HG03159 (cell line): Measurements from ENCODE around the gene PDCD6IP.
"Not testable (repeated sequence)": the region's sequence is repeated elsewhere in the genome, so short reads cannot be mapped to it uniquely, and the experiment has no call there.

Source experiments
- ATAC-seq: cut with Tn5 transposase; IDR thresholded peaks from one replicate; pipeline ENCODE4 v1.9.1; 2021; ENCODE audit warnings: mild to moderate bottlenecking, moderate library complexity; ENCODE audit not compliant: unreplicated experiment

Gene PDCD6IP

GRCh38 chr3:33798418-33799201, at the start of gene PDCD6IP:
Gene PDCD6IP, plus strand, starts transcription at chr3:33798630. Its CDS starts 99 bp downstream, at chr3:33798729.
- ATAC-seq, result peak; percentile 93

DNA sequence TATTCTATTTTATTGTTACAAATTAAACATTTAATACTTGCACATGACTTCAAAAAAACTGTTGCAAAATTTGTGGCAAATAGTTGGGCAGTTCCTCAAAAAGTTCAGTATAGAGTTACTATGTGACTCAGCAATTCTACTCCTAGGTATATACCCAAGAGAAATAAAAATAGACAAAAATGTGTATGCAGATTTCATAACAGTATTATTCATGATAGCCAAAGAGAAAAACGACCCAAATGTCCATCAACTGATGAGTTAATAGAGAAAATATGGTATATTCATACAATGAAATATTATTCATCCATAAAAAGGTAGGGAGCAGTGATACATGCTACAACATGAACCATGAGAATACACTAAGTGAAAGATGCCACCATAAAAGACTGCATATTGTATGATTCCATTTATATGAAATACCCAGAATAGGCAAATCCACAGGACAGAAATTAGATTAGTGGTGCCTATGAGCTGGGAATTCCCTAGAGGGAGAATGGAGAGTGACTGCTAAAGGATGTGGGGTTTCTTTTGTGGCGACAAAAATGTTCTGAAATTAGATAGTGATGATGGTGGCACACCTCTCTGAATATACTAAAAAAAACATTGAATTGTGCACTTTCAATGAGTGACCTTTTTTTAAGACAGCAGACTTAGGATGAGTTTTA, 48.8 kb upstream of the PDCD6IP start:
- ATAC-seq, result no peak

DNA sequence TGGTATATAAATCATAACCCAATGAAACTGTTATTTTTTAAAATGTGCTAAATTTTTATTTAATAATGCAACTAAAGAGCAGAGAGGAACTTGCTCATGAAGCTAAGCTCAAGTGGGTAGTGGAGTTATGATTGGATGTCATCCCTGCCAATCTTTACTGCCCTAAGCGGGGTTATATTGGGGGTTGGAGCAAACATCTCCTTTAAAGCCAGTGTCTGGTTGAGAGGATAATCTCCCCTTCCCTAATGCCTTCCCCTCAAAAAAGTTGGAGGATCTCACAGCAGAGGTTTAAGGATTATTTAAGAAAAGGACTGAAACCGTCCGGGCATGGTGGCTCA, 48.2 kb upstream of the PDCD6IP start:
- no peak for ATAC-seq

DNA sequence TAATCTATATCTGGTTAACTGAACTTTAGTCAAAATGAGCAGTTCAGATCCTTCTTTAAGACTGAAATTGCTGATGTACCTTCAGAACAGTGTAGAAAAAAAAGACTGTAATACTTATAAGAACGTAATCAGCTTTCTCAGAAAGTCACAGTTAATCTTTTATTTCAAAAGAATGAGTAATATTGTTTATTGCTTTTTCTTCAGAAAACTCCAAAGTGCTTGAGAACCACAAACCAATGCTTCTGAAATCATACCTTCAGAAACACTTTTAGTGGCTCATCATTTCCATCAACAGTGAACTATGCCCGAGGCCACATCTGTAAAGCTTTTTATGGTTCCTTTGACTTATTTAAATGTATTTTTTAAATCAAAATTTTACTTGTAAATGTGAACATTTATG, 47.1 kb upstream of the PDCD6IP start:
- no peak for ATAC-seq

DNA sequence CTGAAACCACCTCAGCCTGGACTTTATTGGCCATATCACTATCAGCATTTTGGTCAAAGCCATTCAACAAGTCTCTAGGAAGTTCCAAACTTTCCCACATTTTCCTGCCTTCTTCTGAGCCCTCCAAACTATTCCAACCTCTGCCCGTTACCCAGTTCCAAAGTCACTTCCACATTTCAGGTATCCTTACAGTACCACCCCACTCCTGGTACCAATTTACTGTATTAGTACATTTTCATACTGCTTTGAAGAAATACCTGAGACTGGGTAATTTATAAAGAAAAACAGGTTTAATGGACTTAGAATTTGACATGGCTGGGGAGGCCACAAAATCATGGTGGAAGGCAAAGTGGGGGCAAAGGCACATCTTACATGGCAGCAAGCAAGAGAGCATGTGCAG, 44.0 kb upstream of the PDCD6IP start:
- not testable (repeated sequence) for ATAC-seq

GRCh38 chr3:33758281-33758680, 40.1 kb upstream of the PDCD6IP start:
- ATAC-seq, result no peak

- ATAC-seq, result no peak
Measured at GRCh38 chr3:33758864-33759263, 39.6 kb upstream of the PDCD6IP start.

DNA sequence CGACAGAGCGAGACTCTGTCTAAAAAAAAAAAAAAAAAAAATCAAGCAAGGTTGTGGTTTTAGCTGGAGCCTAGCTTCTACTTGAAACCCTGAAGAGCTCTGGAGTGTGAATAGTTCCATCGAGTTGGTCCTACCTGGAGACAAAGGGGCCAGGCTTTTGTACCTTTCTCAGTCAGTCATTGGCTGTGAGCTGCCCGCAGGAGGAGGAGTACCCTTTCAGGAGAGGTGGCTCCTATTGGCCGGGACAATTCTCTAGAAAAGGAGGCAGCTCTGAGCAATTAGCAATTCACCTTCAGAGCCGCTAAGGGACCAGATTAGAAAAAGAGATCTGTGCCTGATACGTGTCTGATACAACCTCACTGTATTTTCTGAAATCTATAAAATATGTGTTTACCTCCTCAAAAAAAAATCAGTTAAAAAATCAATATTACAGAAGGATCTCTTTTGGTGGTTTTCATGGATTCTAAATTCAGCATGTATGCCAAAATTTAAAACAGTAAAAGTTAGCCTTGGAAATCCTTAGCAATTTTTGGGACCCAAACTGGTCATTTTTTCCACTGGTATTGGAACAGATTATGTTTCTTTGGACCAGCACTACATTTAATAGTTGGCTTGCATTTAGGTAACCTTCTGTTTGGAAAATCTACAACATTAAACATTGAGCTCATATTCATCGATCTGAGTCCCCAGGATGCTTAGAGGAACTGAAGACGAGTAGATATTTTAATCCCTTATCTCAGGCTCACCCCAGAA, 29.7 kb upstream of the PDCD6IP start:
- ATAC-seq, result no peak

GRCh38 chr3:33773637-33774036, 24.8 kb upstream of the PDCD6IP start:
- no peak for ATAC-seq

DNA sequence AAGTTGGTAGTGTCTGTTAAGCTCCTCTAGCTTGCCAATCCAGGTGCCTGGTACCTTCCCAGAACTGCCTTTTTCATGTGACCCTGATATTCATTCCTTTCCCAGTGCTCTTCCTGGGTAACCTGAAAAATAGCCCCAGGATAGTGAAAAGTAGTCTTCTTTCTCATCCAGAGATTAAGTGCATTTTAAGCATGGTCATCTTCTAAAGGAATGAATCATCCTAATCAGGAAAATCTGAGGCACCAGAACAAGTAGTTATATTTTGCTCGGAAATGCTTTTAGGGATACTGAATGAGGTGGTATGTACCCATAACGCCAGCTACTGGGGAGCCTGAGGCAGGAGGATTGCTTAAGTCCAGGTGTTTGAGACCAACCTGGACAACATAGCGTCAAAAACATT, 23.1 kb upstream of the PDCD6IP start:
- ATAC-seq, result no peak

- no peak for ATAC-seq
Measured at GRCh38 chr3:33777996-33778395, 20.4 kb upstream of the PDCD6IP start.

- no peak for ATAC-seq
Measured at GRCh38 chr3:33779751-33780150, 18.7 kb upstream of the PDCD6IP start.

GRCh38 chr3:33781413-33781812, 17.0 kb upstream of the PDCD6IP start:
- not testable (repeated sequence) for ATAC-seq

DNA sequence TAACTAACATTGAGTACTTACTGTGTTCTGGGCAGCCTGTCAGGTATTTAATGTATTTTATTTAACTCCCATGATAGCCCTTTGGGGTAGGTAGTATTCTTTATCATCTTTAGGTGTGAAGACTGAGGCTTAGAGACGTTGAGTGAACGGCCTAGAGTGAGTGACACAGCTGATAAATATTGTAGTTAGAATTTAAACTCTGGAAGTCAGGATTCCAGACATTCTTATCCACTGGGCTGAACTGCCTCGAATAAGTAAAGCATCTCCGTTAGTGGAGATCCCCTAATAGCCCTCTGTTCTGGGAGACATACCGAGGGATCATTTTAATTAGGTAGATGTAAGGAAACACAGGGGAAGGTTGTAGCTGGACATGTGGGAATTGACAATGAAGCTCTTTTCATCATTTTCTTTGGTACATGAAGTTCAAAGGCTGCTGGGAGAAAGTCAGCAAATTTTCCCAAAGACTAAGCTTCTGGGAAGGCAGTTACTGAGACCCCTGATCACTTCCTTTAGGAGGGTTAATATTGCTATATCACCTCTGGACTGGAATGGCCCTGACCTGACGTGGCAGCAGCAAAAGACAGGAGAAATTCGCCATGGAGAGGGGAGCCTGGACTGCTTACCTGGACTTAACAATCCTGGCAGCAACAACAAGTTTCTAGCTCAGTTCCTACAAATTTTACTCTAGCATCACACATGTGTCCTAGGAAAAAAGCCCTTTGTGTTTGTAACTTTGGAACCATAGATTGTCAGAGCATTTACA, 11.7 kb upstream of the PDCD6IP start:
- ATAC-seq, result no peak

GRCh38 chr3:33787328-33788009, 11.0 kb upstream of the PDCD6IP start:
- ATAC-seq, result peak; percentile 83

- ATAC-seq, result no peak
Measured at GRCh38 chr3:33789183-33789954, 9.1 kb upstream of the PDCD6IP start.

DNA sequence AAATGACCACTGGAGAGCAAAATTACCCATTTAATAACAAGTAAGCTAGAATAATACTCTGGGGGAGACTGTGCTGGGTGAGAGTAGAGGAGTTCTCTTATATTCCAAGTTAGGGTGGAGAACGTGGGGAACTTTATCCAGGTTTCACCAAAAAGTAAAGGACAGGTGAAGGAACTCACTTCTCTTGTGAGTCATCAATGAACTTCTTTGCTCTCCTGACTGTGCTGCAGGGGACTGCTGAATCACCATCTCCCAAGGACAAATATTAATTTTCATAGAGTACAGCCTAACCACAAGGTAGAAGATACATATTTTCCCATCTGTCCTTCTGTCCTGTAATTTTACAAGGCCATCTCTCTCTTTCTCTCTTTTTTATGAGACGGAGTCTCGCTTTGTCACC, 8.3 kb upstream of the PDCD6IP start:
- no peak for ATAC-seq

GRCh38 chr3:33791477-33792166, 6.8 kb upstream of the PDCD6IP start:
- ATAC-seq, result no peak
